ENCODE data around the gene SLC25A23. TPM values are rescaled to one million over a fixed set of nuclear protein-coding genes. Genes with fewer than 3 reads are reported as not detected.
"Not testable (repeated sequence)": the region's sequence is repeated elsewhere in the genome, so short reads cannot be mapped to it uniquely, and the experiment has no call there.

The SLC25A23 gene
- total RNA-seq, 1 donor from 2014 or later, result 76.2 TPM

GRCh38 chr19:6433165-6433564, 26.4 kb downstream of the SLC25A23 start:
- H3K9me3 Mint-ChIP-seq (ENCODE audit: low read depth), result no peaks in the 10 kb centered on the region
- H3K4me1 Mint-ChIP-seq (ENCODE audit: low read depth), result no peaks in the 10 kb centered on the region
- peaks cover 18% of the 10 kb centered on the region for H3K27me3 Mint-ChIP-seq
- H3K36me3 Mint-ChIP-seq (ENCODE audit: insufficient read depth), result no peaks in the 10 kb centered on the region
- no peak overlapping the region for H3K27ac Mint-ChIP-seq
- no peak overlapping the region for H3K4me3 Mint-ChIP-seq (ENCODE audit: low read depth)
- no peak for TF ChIP-seq CTCF (IDR thresholded peaks at IDR 0.05; ENCODE audit: unreplicated experiment)
- DNase-seq (ENCODE audit: low spot score, unreplicated experiment), result no peak

GRCh38 chr19:6431891-6432290, 27.7 kb downstream of the SLC25A23 start:
- Mint-ChIP-seq H3K4me3 (ENCODE audit: low read depth) (no peak overlapping the region), H3K27me3 (peaks cover 18% of the 10 kb centered on the region), H3K27ac (no peak overlapping the region), H3K4me1 (ENCODE audit: low read depth) (no peaks in the 10 kb centered on the region), H3K36me3 (ENCODE audit: insufficient read depth) (no peaks in the 10 kb centered on the region), H3K9me3 (ENCODE audit: low read depth) (no peaks in the 10 kb centered on the region)
- TF ChIP-seq CTCF (IDR thresholded peaks at IDR 0.05; ENCODE audit: unreplicated experiment), result no peak
- DNase-seq (ENCODE audit: low spot score, unreplicated experiment), result no peak

GRCh38 chr19:6429419-6430221, 30.0 kb downstream of the SLC25A23 start:
- Mint-ChIP-seq H3K4me3 (ENCODE audit: low read depth) (no peak overlapping the region), H3K27me3 (peaks cover 18% of the 10 kb centered on the region), H3K27ac (no peak overlapping the region), H3K9me3 (ENCODE audit: low read depth) (no peaks in the 10 kb centered on the region), H3K4me1 (ENCODE audit: low read depth) (no peaks in the 10 kb centered on the region), H3K36me3 (ENCODE audit: insufficient read depth) (peaks cover 3% of the 10 kb centered on the region)
- TF ChIP-seq CTCF (IDR thresholded peaks at IDR 0.05; ENCODE audit: unreplicated experiment), result no peak
- no peak for DNase-seq (ENCODE audit: low spot score, unreplicated experiment)

GRCh38 chr19:6428692-6429418, 30.7 kb downstream of the SLC25A23 start:
- H3K27ac Mint-ChIP-seq; H3K4me3 Mint-ChIP-seq (ENCODE audit: low read depth); H3K9me3 Mint-ChIP-seq (ENCODE audit: low read depth); H3K4me1 Mint-ChIP-seq (ENCODE audit: low read depth); DNase-seq (ENCODE audit: low spot score, unreplicated experiment); H3K36me3 Mint-ChIP-seq (ENCODE audit: insufficient read depth): not testable (repeated sequence)
- peaks cover 18% of the 10 kb centered on the region for H3K27me3 Mint-ChIP-seq

GRCh38 chr19:6427131-6427530, 32.5 kb downstream of the SLC25A23 start:
- Mint-ChIP-seq H3K4me3 (ENCODE audit: low read depth) (no peak overlapping the region), H3K9me3 (ENCODE audit: low read depth) (no peaks in the 10 kb centered on the region), H3K4me1 (ENCODE audit: low read depth) (peaks cover 10% of the 10 kb centered on the region), H3K27ac (no peak overlapping the region), H3K36me3 (ENCODE audit: insufficient read depth) (peaks cover 6% of the 10 kb centered on the region), H3K27me3 (peaks cover 18% of the 10 kb centered on the region)
- no peak for DNase-seq (ENCODE audit: low spot score, unreplicated experiment)
- TF ChIP-seq CTCF (IDR thresholded peaks at IDR 0.05; ENCODE audit: unreplicated experiment), result no peak

Measured in progenitor cell of endocrine pancreas (in vitro differentiated cells).